ENCODE results near the gene MDM2.
A peak's percentile ranks its signal among the peaks of the same experiment; 100 is the strongest.

Gene MDM2

DNA sequence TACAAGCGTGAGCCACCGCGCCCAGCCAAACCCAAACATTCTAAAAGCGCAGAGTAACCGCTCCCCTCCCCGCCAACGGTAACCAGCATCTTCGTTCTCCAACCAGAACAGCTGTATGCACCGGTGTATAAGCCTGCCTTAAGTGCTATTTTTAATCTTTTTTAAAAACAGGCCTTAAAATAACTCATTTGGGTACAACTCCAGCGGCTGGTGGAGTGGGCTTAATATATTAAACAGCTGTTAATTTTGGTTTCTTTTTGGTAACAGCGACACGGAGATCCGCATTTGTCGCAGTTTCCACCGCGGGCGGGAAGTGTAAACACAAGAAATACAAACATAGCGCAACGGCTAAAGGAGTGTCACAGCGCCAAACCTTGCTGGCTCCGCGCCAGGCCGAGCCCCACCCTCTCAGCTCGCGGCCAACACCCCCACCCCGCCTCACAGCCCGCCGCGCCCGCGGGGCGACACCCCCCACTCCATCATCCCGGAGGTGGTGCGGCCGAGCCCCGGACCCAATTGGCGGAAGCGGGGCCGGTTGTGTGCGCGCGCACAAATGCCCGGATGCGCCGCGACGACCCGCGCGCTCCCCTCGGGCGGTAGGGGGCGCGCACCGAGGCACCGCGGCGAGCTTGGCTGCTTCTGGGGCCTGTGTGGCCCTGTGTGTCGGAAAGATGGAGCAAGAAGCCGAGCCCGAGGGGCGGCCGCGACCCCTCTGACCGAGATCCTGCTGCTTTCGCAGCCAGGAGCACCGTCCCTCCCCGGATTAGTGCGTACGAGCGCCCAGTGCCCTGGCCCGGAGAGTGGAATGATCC lies at the start of gene MDM2:
Gene MDM2, plus strand, starts transcription at position 602 of the 812 bp plus-strand sequence. CDS start 301 bp downstream, outside the sequence.
- peak; percentile 91 for FAIRE-seq
- DNase-seq (ENCODE audit: insufficient read length, low spot score), result peak; percentile 69

DNA sequence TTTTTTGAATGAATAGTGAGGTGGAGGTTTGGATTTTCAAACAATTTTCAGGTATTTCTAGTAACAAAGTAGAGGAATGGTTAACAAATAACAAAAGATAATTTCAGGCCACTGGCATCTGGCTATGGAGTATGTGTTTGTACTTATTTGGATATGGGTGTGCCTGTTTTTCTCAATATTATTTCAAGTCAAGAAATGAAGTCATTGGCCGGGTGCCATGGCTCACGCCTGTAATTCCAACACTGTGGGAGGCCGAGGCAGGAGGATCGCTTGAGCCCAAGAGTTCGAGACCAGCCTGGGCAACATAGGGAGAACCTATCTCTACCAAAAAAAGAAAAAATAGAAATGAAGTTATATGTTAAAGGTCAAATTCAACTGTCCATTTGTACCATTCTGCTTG lies 48.1 kb upstream of the MDM2 start:
- no peak for DNase-seq (ENCODE audit: insufficient read length, low spot score)
- no peak for FAIRE-seq

GRCh38 chr12:68760806-68761441 lies 47.1 kb upstream of the MDM2 start:
- FAIRE-seq (no peak), DNase-seq (ENCODE audit: insufficient read length, low spot score) (no peak)

DNA sequence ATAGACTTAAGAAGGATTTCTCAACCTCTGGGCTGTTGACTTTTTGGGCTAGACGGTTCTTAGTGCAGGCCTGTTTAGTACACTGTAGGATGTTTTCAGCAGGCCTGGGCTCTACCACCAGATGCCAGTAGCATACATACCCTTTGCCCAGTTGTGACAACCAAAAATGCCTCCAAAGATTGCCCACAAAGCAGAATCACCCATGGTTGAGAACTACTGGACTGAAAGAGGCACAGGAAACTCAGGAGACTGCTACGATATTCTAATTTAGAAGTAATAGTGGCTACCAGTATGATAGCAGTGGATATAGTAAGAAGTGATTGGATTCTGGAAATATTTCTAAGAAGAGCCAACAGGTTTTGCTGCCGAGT lies 46.5 kb upstream of the MDM2 start:
- DNase-seq (ENCODE audit: insufficient read length, low spot score) (no peak), FAIRE-seq (no peak)

GRCh38 chr12:68761901-68762630 lies 45.9 kb upstream of the MDM2 start:
- DNase-seq (ENCODE audit: insufficient read length, low spot score) (no peak), FAIRE-seq (no peak)

- DNase-seq (ENCODE audit: insufficient read length, low spot score) (no peak), FAIRE-seq (no peak)
These were observed 45.3 kb upstream of the MDM2 start for GRCh38 chr12:68762691-68763090.

DNA sequence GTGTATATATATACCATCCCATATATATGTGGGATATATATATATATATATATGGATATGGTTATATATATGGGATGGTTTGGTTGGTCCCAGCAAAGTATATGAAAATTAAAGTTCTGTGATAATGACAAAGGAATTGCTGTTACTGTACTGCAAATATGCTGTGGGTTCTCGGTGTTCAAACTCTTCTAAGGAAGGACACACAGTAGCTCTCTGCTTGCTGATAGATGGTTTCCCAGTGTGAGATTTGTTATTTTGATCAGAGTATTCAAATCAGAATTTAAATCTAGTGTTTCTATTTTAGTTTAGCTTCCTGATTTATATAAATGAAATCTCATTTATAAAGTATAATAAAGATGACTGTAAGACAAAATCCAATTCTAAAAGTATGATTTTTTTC lies 42.3 kb upstream of the MDM2 start:
- FAIRE-seq (no peak), DNase-seq (ENCODE audit: insufficient read length, low spot score) (no peak)

DNA sequence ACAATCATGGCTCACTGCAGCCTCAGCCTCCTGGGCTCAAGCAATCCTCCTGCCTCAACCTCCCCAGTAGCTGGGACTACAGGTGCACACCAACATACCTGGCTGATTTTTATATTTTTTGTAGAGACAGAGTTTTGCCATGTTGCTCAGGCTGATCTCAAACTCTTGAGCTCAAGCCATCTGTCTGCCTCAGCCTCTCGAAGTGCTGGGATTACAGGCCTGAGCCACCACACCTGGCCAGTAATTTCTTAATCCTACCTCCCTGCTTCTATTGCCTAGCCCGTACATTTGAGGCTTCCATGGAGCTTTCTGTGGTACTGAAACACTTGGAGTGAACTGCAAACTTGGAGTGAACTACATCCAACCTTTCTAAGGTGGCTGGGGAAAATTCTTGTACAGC lies 41.3 kb upstream of the MDM2 start:
- DNase-seq (ENCODE audit: insufficient read length, low spot score) (no peak), FAIRE-seq (no peak)

DNA sequence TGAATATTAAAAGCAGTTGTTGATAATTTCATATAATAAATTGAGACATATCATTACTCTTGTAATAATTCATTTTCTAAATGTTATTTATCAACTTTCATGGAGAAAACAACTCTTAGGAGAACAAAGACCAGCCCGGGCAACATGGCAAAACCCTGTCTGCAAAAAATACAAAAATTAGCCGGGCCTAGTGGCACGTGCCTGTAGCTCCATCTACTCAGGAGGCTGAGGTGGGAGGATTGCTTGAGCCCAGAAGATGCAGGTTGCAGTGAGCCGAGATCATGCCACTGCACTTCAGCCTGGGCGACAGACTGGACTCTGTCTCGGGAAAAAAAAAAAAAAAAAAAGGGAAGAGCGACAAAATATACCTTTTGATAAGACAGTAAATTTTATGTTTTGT lies 40.8 kb upstream of the MDM2 start:
- DNase-seq (ENCODE audit: insufficient read length, low spot score), result no peak
- no peak for FAIRE-seq

DNA sequence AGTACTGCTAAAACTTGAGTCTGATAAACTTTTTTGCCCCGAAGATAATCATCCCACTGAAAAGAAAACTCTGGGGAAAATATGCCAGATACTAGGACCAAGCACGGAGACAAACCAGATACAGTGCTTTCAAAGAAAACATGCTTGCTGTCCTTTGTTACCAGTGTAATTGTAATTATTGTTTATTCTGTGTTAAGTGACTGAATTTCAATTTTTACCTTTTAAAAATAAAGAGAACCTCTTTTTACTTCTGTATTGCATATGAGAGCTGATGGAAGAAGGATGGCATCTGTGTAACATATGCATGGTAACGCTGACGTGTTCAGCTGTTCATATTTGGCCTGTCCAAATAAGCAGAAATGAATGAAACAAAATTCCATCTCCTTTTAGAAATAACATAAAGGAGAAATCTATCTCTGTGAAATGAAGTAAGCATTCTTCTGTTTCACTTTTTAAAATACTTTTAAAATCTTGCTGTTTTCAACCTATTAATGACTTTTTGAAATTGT lies 39.5 kb upstream of the MDM2 start:
- FAIRE-seq (no peak), DNase-seq (ENCODE audit: insufficient read length, low spot score) (no peak)

DNA sequence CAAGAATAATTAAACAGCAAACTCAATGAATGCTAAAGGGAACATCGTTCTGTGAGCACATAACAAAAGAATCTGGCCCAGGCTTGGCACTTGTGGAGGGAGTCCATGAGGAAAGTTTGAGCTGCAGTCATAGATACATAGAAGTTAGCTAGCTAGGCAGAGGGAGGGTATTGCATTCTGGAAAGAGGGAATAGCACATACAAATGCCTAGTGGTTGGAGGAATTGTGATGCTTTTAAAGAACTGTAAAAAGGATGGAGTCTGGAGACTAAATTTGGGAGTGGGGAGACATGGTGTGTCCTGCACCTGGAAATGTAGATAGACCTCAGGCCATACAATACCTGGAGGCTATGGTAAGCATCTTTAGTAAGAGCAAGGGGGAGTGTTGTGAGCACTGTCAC lies 38.0 kb upstream of the MDM2 start:
- FAIRE-seq, result no peak
- no peak for DNase-seq (ENCODE audit: insufficient read length, low spot score)

GRCh38 chr12:68771223-68771925 lies 36.6 kb upstream of the MDM2 start:
- no peak for DNase-seq (ENCODE audit: insufficient read length, low spot score)
- FAIRE-seq, result no peak

- DNase-seq (ENCODE audit: insufficient read length, low spot score) (no peak), FAIRE-seq (peak; percentile 89)
These were observed 35.3 kb upstream of the MDM2 start for GRCh38 chr12:68772714-68773113.

DNA sequence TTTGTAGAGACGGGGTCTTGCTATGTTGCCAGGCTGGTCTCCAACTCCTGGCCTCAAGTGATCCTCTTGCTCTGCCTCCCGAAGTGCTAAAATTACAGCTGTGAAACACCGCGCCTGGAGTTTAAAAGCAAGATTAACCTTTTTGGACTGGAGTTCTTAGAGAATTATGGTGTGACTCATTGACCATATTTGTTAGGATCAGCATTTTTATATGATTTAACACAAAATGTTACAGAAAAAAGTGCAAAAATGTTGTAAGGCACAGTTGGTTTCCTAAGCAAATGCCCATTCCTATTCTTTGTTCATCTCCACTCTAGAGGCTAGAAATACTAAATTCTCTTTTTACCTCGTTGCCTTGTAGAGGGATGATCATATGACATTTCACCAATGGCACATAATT lies 34.4 kb upstream of the MDM2 start:
- DNase-seq (ENCODE audit: insufficient read length, low spot score), result no peak
- no peak for FAIRE-seq

DNA sequence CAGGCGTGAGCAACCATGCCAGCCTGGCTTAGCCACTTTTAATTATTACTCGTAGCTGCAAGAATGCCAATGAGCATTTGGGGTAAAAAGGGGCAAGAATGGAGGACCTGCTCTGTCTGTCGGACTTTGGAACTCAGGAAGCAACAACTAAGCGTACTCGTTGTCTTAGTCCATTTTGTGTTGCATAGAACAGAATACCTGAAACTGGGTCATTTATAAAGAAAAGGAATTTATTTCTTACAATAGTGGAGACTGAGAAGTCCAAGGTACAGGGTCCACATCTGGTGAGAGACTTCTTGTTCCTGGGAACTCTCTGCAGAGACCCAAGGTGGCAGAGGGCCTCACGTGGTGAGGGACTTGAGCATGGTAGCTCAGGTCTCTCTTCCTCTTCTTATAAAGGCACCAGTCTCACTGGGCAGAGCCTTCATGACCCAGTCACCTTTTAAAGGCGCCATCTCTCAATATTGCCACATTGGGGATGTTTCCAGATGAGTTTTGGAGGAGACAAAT lies 32.8 kb upstream of the MDM2 start:
- FAIRE-seq (no peak), DNase-seq (ENCODE audit: insufficient read length, low spot score) (no peak)

DNA sequence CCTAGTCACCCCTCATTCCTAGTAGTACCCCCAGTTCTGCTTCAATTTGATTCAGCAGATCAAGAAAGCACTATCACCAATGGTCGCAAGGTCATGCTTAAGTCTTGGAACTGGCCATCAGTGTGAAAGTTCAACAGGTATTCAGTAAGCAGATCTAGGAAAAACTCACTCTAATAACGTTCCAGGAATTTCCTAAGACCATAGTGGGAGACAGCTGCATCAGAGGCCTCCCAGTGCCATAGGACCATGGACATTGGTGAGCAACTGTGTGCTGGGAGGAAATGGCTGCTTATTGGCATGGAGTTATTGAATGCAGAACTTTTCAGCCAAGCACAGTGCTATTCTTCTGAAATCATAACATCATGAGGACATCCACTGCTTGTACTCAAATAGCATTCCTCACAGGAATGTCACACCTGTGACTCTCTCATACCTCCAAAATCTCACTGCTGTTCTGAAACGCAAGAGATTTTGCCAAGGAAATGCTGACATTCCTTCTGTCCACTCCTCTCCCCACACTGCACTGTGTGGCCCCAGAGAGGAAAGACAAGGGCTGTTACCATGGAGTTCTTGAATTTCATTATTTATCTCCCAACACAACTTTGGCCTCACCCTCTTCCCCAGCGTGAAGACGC lies 30.9 kb upstream of the MDM2 start:
- DNase-seq (ENCODE audit: insufficient read length, low spot score) (no peak), FAIRE-seq (no peak)

DNA sequence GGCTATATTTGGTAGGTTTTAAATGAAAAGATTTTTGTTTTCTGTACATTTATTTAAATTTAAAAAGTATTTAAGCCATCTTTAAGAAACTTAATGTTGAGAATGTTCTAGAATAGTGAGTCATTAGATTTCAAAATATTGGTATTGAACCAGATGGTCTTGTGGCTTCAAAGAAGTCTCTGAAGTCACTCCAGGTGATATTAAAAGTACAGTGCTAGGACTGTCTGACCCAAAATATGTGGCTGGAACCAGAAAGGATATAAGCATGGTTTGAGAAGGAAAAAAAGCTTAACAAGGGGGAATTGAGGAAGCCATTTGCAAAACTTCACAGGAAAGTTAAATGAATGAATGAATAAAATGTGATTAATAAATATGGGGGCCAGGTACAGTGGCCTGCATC lies 28.7 kb upstream of the MDM2 start:
- DNase-seq (ENCODE audit: insufficient read length, low spot score) (no peak), FAIRE-seq (no peak)

DNA sequence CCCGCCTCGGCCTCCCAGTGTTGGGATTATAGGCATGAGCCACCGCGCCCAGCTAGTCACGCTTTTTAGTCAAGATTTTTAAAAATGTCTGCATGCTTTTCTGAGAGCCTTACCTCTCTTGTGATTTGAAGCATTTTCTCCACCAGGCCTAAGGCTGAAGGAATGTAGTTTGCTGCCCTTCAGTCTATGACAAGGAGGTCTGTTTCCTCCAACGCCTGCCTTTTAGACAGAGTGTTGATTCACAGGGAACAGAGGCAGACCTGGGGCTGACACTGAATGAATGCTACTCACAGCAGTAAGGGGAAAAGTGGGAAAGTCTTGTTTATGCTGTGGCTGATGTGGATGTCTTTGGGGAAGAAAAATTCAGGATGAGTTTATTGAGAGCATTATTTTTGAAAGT lies 27.2 kb upstream of the MDM2 start:
- FAIRE-seq (no peak), DNase-seq (ENCODE audit: insufficient read length, low spot score) (no peak)

GRCh38 chr12:68781728-68782127 lies 26.2 kb upstream of the MDM2 start:
- FAIRE-seq, result no peak
- no peak for DNase-seq (ENCODE audit: insufficient read length, low spot score)

GRCh38 chr12:68784015-68784414 lies 24.0 kb upstream of the MDM2 start:
- no peak for DNase-seq (ENCODE audit: insufficient read length, low spot score)
- FAIRE-seq, result no peak
